GM12865 (cell line): ENCODE data around the gene SLC10A6.

ENCODE experiments used
- DNase-seq: peaks from one replicate; pipeline ENCODE4 v3.0.0; 2010; ENCODE audit warnings: low read depth
- H3K4me3 ChIP-seq: 2 replicates; pipeline ENCODE4 v1.5.1; 2011; ENCODE audit warnings: mild to moderate bottlenecking, low read depth, low read length, control low read depth
- CTCF ChIP-seq: IDR thresholded peaks from 2 replicates; pipeline ENCODE4 v1.5.1; 2011; ENCODE audit warnings: low read length, control low read depth, low read depth, inconsistent platforms; ENCODE audit not compliant: insufficient read depth; ENCODE audit errors: missing control alignments

Gene SLC10A6

GRCh38 chr4:86848136-86848535 lies 1.0 kb downstream of the SLC10A6 start:
- no peak for DNase-seq
- H3K4me3 ChIP-seq, result no peak overlapping the region
- no peak for TF ChIP-seq CTCF

- H3K4me3 ChIP-seq, result no peak overlapping the region
- TF ChIP-seq CTCF, result no peak
- DNase-seq, result no peak
These were observed 1.6 kb downstream of the SLC10A6 start for GRCh38 chr4:86847571-86847970.

GRCh38 chr4:86846921-86847320 lies 2.3 kb downstream of the SLC10A6 start:
- TF ChIP-seq CTCF, result no peak
- no peak for DNase-seq
- H3K4me3 ChIP-seq, result no peak overlapping the region

- DNase-seq, result no peak
- TF ChIP-seq CTCF, result no peak
These were observed 3.6 kb downstream of the SLC10A6 start for GRCh38 chr4:86845593-86845992.

GRCh38 chr4:86841309-86841708 lies 7.9 kb downstream of the SLC10A6 start:
- TF ChIP-seq CTCF, result no peak
- DNase-seq, result no peak
- no peak overlapping the region for H3K4me3 ChIP-seq

More at GRCh38 chr4:86845593-86845992, 3.6 kb downstream of the SLC10A6 start:
- H3K4me3 ChIP-seq, result no peak overlapping the region

GRCh38 chr4:86840858-86841257 lies 8.3 kb downstream of the SLC10A6 start:
- no peak for DNase-seq
- no peak for TF ChIP-seq CTCF

GRCh38 chr4:86837691-86838503 lies 11.3 kb downstream of the SLC10A6 start:
- DNase-seq, result no peak
- TF ChIP-seq CTCF, result no peak
- H3K4me3 ChIP-seq, result no peak overlapping the region

More at GRCh38 chr4:86840858-86841257, 8.3 kb downstream of the SLC10A6 start:
- no peak overlapping the region for H3K4me3 ChIP-seq
